Measurements from ENCODE around the gene SEC14L5. TPM values are rescaled to one million over a fixed set of nuclear protein-coding genes. Genes with fewer than 3 reads are reported as not detected.

SEC14L5 gene
- not detected for total RNA-seq

DNA sequence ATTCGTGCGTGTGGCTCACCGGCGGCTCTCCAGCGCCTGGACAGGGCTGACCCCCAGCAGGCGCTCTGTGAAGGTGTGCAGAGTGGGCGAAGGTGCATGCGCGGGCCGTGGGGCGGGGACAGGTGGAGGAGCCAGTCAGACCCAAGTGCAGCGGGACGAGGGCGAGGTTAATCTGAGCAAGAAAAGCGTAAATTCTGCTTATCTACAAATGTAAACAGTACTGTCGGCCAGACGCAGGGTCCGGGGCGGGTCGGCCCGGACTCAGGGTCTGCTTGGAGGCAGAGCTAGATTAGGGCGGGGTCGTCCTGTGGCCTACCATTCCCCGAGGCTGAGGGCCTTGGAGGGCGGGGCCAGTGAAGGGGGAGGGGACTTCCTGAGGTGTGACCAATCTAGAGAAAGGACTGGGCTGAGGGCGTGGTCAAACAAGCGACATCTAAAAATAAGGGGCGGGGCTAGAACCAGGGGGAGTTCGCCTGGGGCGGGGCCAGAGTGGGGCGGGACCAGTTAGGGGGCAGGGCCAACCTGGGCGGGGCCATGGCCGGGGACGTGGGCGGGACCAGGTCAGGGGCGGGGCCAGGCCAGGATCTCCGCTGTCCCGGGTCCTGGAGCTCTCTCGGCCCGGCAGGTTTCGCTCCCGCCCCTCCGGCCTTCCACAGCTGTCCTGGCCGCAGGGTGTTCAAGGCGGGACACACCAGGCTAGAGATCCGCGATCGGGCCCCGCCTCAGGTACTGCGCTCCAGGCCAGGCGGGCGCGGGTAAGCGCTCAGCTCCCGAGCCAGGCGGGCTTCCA is at the start of gene SEC14L5:
Gene SEC14L5, plus strand, starts transcription at position 611 of the 790 bp plus-strand sequence. CDS start 994 bp downstream, outside the sequence.
- peak within 1 kb of the TSS; percentile 59 for H3K27ac Mint-ChIP-seq
- H3K27me3 Mint-ChIP-seq, result peaks cover 39% of the 10 kb centered on the region
- ATAC-seq (peak; percentile 93), DNase-seq (peak; percentile 97)
- H3K4me3 Mint-ChIP-seq, result peak within 1 kb of the TSS; percentile 81
- no peaks in the 10 kb centered on the region for H3K36me3 Mint-ChIP-seq
- CTCF ChIA-PET, result interaction anchor here (0.5 kb wide), 1 partner anchor 702 kb away, joined by 5 read pairs; no protein-coding TSS in a partner anchor
- peaks cover 15% of the 10 kb centered on the region for H3K4me1 Mint-ChIP-seq
- H3K9me3 Mint-ChIP-seq (ENCODE audit: low read depth), result no peaks in the 10 kb centered on the region

DNA sequence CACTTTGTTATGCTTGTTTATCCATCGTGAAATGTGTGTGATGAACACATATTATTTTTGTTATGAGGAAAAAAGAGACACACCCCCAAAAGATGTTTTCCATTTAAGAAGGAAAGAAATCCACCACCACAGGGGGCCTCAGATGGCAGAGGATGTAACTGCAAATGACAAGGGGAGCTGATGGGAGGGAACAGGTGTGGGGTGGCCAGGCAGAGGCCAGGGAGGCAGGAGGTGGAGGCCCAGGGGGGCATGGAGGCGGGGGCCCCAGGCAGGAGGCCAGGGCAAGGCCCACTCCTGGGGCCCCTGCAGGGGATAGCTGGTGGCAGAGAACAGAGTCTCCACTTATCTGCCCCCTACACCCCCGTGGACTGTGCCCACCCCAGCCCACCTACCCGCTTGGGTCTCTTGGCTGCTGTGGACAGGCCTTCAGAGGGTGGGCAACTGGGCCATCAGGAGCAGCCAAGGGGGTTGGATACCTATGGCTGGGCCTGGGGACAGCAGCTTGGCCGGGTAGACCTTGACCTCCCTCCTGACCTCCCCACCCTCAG is 49.2 kb upstream of the SEC14L5 start:
- no peak for ATAC-seq
- CTCF ChIA-PET, result no interaction called here
- no peak overlapping the region for H3K27ac Mint-ChIP-seq

DNA sequence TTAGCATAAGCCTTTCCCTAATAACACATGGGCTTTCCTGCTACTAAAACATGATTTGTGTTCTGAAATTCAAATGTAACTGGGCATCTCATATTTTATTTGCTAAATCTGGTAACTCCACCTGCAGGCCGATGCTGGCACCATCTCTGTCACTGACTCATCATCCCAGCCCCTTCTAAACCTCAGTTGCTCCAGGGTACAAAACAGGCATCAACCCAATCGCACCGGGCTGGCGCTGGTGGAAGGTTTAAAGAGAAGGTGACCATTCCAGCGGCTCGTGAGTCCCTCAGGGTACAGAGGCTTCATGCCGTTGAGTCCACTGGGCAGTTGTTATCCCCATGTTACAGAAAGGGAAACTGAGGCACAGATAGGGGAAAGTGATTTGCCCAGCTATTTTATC is 48.3 kb upstream of the SEC14L5 start:
- DNase-seq, result no peak
- H3K4me1 Mint-ChIP-seq, result no peaks in the 10 kb centered on the region
- no peak for ATAC-seq
- no peak overlapping the region for H3K27ac Mint-ChIP-seq
- peaks cover 10% of the 10 kb centered on the region for H3K27me3 Mint-ChIP-seq
- CTCF ChIA-PET, result no interaction called here
- H3K9me3 Mint-ChIP-seq (ENCODE audit: low read depth), result no peaks in the 10 kb centered on the region
- no peak overlapping the region for H3K4me3 Mint-ChIP-seq
- H3K36me3 Mint-ChIP-seq, result no peaks in the 10 kb centered on the region

More for the DNA sequence above, 49.2 kb upstream of the SEC14L5 start:
- no peak for DNase-seq
- no peaks in the 10 kb centered on the region for H3K36me3 Mint-ChIP-seq
- H3K27me3 Mint-ChIP-seq, result peaks cover 10% of the 10 kb centered on the region
- no peak overlapping the region for H3K4me3 Mint-ChIP-seq
- no peaks in the 10 kb centered on the region for H3K4me1 Mint-ChIP-seq
- no peaks in the 10 kb centered on the region for H3K9me3 Mint-ChIP-seq (ENCODE audit: low read depth)

DNA sequence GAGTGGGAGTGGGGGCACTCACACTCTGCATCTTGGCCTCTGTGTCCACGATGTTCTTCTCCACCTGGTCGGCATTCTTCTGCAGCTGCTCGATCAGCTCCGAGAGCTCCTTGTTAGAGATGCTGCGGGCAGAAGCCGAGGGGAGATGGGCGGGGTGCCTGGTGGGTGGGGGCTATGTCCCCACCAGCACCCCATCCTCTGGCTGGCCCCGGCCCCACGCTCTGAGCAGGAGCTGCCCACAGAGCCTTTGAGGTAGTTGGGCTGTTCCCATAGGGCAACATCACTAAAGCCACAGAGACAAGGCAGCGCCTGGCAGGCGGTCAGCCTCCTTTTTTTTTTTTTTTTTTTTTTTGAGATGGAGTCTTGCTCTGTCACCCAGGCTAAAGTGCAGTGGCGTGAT is 47.3 kb upstream of the SEC14L5 start:
- Mint-ChIP-seq H3K9me3 (ENCODE audit: low read depth) (no peaks in the 10 kb centered on the region), H3K4me3 (no peak overlapping the region), H3K27ac (no peak overlapping the region), H3K27me3 (peaks cover 5% of the 10 kb centered on the region), H3K4me1 (no peaks in the 10 kb centered on the region), H3K36me3 (no peaks in the 10 kb centered on the region)
- ATAC-seq (no peak), DNase-seq (no peak)
- CTCF ChIA-PET, result interaction anchor here (0.8 kb wide), 1 partner anchor 20 kb away, joined by 3 read pairs; no protein-coding TSS in a partner anchor

DNA sequence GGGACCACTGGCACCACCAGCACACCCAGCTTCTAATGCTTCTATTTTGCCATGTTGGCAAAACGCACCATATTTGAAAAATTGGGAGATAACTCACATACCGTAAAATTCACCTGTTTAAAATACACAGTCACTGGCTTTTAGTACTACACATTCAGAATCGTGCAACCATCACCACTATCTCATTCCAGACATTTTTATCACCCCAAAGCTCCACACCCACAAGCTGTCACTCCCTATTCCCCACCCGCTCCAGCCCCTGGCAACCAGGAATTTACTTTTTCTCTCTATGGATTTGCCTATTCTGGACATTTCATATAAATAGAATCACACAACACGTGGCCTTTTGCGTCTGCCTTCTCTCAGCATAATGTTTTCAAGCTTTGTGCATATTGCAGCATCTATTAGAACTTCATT is 46.2 kb upstream of the SEC14L5 start:
- ATAC-seq, result no peak
- no peaks in the 10 kb centered on the region for H3K4me1 Mint-ChIP-seq
- H3K9me3 Mint-ChIP-seq (ENCODE audit: low read depth), result no peaks in the 10 kb centered on the region
- H3K27me3 Mint-ChIP-seq, result no peaks in the 10 kb centered on the region
- DNase-seq, result no peak
- no peak overlapping the region for H3K4me3 Mint-ChIP-seq
- CTCF ChIA-PET, result interaction anchor here (1.0 kb wide), 1 partner anchor 10 kb away, joined by 3 read pairs; no protein-coding TSS in a partner anchor
- no peaks in the 10 kb centered on the region for H3K36me3 Mint-ChIP-seq
- no peak overlapping the region for H3K27ac Mint-ChIP-seq

DNA sequence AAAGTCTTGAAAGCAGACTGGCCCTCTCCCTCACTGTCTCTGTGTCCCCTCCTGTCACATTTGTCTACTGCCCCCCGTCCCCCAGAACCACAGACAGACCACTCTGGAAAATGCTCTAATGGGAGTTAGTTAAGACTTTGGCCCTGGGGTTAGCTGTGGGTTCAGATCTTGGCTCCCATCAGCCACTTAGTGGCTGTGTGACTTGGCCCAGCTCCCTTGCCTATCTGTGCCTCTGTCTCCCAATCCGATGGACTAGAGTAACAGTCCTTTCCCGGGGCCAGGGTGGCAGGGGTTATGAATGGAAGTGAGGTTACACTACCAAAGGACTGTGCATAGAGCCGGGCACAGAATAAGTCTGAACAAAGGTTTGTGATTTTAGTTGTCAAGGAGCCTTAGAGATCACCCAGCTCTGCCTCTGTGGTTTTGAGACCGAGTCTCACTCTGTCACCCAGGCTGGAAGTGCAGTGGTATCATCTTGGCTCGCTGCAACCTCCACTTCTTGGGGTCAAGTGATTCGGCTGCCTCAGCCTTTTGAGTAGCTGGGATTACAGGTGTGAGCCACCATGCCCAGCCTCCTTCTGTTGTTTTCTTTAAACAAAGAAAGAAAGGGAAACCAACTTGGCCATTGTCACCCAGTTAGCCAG is 44.9 kb upstream of the SEC14L5 start:
- CTCF ChIA-PET, result interaction anchor here (1.0 kb wide), 1 partner anchor 12 kb away, joined by 3 read pairs; no protein-coding TSS in a partner anchor
- H3K4me1 Mint-ChIP-seq, result no peaks in the 10 kb centered on the region
- H3K9me3 Mint-ChIP-seq (ENCODE audit: low read depth), result no peaks in the 10 kb centered on the region
- H3K4me3 Mint-ChIP-seq, result no peak overlapping the region
- H3K36me3 Mint-ChIP-seq, result no peaks in the 10 kb centered on the region
- peaks cover 3% of the 10 kb centered on the region for H3K27me3 Mint-ChIP-seq
- no peak for DNase-seq
- H3K27ac Mint-ChIP-seq, result no peak overlapping the region
- ATAC-seq, result no peak

DNA sequence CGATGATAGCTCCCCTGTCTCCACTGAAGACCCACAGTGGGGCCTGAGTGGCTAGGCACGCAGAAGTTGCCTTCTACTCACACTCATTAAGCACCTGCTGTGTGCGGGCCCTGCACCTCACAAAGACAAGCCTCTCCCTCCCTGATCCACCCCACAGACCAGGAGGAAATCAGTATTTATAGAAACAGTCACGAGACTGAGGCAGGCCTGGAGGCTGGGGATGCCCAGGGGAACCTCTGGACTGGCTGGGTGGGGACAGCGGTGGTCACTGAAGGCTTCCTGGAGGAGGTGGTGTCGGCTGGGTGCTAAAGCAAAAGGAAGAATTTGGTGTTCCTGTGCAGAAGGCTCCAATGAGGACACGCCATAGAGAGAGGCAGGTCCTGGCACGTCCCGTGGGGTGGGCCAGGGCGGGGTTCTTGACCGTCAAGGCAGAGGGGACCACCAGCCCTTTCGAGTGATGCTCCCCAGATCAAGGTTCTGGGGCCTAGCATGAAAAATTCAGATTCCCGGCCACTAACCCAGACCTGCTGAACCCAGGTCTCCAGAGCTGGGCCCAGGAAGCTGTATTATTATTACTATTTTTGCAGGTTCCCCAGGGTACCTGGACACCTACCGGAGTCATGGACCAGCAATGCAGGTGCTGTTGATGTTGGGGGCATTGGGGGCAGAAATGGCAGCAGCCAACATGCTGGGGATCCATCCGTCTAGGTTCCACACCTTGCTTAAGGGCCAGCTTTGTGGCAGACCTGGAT is 44.2 kb upstream of the SEC14L5 start:
- DNase-seq (no peak), ATAC-seq (no peak)
- CTCF ChIA-PET, result no interaction called here
- H3K4me1 Mint-ChIP-seq, result no peaks in the 10 kb centered on the region
- H3K27me3 Mint-ChIP-seq, result peaks cover 3% of the 10 kb centered on the region
- H3K27ac Mint-ChIP-seq, result no peak overlapping the region
- H3K36me3 Mint-ChIP-seq, result no peaks in the 10 kb centered on the region
- H3K4me3 Mint-ChIP-seq, result no peak overlapping the region
- H3K9me3 Mint-ChIP-seq (ENCODE audit: low read depth), result no peaks in the 10 kb centered on the region

DNA sequence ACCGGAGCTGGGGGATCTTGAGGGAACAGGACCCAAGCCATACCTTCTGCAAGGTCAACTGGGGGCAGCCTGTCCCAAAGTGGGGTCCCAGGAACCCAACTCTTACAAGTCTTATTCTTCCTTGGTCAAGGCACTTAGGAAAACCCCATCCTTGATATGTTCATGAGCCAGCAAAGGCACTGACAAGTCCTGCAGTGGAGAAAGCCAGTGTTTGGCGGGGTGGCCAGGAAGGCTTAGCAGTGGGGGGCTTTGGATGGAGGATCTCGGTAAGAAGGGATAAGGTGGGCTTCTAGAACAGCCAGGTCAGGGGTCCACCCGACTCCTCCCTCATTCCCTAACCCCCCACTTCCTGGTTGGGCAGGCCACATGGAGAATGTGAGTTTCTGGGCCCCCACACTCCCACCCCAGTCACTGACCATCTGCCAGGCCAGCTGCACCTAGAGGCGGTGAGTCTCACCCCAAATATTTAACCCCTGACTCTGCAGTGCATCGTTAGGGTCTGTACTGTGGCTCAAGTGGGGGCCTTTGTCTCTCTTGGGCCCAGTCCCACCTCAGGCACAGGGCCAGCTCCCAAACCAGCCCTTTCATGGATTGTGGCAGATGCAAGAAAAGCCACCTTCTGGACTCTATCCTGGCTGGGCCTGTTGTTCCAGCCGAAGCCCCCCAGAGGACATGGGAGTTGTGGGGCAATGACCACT is 43.5 kb upstream of the SEC14L5 start:
- ATAC-seq, result no peak
- Mint-ChIP-seq H3K27ac (no peak overlapping the region), H3K27me3 (peaks cover 3% of the 10 kb centered on the region), H3K4me1 (no peaks in the 10 kb centered on the region), H3K4me3 (no peak overlapping the region), H3K9me3 (ENCODE audit: low read depth) (no peaks in the 10 kb centered on the region), H3K36me3 (no peaks in the 10 kb centered on the region)
- no peak for DNase-seq
- CTCF ChIA-PET, result no interaction called here

DNA sequence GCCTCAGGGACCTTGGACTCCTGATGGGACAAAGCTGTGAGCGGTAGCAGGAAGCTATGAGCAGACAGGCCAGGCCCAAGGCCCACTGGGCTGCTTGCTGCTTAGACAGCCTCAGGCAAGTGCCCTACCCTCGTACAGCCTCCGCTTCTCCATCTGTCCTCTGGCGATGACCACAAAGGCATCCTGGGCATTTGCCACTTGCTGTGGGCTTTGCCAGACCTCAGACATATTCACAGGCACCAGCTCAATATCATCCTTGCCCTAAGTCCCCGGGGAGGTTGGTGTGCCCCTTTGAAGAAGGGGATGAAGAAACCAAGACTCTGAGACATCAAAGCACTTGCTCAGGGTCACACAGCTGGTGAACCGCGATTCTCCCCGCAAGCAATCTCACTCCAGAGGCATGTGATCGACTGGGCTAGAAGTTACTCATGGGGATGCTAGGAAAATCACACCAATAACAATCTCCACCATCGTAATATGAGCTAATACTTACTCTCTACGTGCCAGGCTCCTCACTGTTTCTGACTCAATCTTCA is 42.8 kb upstream of the SEC14L5 start:
- ATAC-seq (no peak), DNase-seq (no peak)
- Mint-ChIP-seq H3K27ac (no peak overlapping the region), H3K4me1 (no peaks in the 10 kb centered on the region), H3K4me3 (no peak overlapping the region), H3K27me3 (peaks cover 3% of the 10 kb centered on the region), H3K36me3 (no peaks in the 10 kb centered on the region), H3K9me3 (ENCODE audit: low read depth) (no peaks in the 10 kb centered on the region)
- CTCF ChIA-PET, result no interaction called here

DNA sequence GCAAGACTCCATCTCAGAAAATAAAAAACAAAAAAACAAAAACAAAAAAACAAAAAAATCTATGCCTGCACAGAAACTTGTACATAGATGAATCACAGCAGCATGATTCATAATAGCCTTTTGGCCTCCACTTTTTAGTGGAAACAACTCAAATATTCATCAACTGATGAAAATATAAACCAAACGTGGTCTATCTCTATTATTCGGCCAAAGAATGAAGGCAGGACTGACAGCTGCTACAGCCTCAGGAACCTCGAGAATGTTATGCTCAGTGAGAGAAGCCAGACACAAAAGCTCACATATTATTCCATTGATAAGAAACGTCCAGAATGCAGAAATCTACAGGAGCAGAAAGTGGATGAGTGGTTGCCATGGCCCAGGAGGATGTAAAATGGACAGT is 41.0 kb upstream of the SEC14L5 start:
- Mint-ChIP-seq H3K4me1 (no peaks in the 10 kb centered on the region), H3K36me3 (no peaks in the 10 kb centered on the region), H3K4me3 (no peak overlapping the region), H3K27me3 (peaks cover 3% of the 10 kb centered on the region), H3K9me3 (ENCODE audit: low read depth) (no peaks in the 10 kb centered on the region), H3K27ac (no peak overlapping the region)
- no peak for DNase-seq
- CTCF ChIA-PET, result no interaction called here
- ATAC-seq, result no peak

DNA sequence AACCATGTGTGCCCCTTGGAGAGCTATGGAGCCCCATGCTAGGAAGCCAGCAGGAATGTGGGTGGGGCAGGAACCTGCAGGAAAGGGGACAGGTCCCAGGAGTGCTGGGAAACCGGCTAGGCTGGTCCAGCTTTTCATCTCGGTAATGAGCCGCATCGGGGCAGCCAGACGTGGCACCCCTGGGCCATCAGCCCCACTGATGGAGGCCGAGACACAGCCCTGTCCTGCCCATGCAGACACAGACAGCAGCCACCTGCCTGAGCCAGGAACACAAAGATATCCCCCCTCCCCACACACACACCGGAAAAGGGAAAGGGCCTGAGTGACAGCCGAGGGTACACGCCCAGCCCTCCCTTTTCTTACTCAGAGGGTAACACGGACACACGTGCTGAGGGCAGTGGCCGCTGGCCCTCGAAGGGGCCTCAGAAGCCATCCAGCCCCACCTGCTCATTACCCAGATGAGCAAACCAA is 39.3 kb upstream of the SEC14L5 start:
- H3K9me3 Mint-ChIP-seq (ENCODE audit: low read depth), result no peaks in the 10 kb centered on the region
- H3K27ac Mint-ChIP-seq, result no peak overlapping the region
- H3K4me1 Mint-ChIP-seq, result no peaks in the 10 kb centered on the region
- H3K36me3 Mint-ChIP-seq, result no peaks in the 10 kb centered on the region
- no peak overlapping the region for H3K4me3 Mint-ChIP-seq
- CTCF ChIA-PET, result no interaction called here
- DNase-seq, result no peak
- peaks cover 3% of the 10 kb centered on the region for H3K27me3 Mint-ChIP-seq
- ATAC-seq, result no peak

DNA sequence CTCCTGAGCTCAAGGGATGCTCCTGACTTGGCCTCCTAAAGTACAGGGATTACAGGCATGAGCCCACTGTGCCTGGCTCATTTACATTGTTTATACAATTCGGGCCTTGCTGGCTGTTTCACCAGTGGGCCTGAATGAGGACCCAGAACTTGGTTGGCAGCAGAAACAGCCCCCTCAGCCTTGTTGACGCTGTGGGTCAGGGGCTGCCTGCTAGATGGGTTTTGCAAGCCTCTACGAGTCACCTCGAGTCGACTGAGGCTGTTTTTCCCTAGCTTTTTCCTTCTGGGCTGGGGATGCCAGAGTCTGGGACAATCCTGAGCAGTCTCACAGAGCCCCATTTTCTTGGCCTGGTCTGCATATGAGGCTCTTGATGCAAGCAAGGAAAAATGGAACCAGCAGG is 37.3 kb upstream of the SEC14L5 start:
- Mint-ChIP-seq H3K27ac (no peak overlapping the region), H3K9me3 (ENCODE audit: low read depth) (no peaks in the 10 kb centered on the region), H3K4me3 (no peak overlapping the region), H3K36me3 (no peaks in the 10 kb centered on the region), H3K4me1 (no peaks in the 10 kb centered on the region), H3K27me3 (peaks cover 3% of the 10 kb centered on the region)
- CTCF ChIA-PET, result no interaction called here
- DNase-seq (no peak), ATAC-seq (no peak)

Measured in activated CD8-positive, alpha-beta memory T cell treated with anti-CD3 and anti-CD28 coated beads, Interleukin-2, amount 10 ng/mL, durations not matched to agents 7 days and 5 days (primary cell).